ENCODE results near the gene DDAH1. TPM values are rescaled to one million over a fixed set of nuclear protein-coding genes. Genes with fewer than 3 reads are reported as not detected.

Gene DDAH1
- polyA plus RNA-seq, 2 of the 4 experiments (the other 2 are of a cell fraction): 5.7 to 12.6 TPM

GRCh38 chr1:85445906-85446305 is 19.1 kb downstream of the DDAH1 start:
- H3K4me1 ChIP-seq: no peaks in the 10 kb centered on the region
- WGBS (ENCODE audit: missing lambda C conversion rate): 94% methylated on average over 3 of the region's 3 CpGs
- ChIA-PET CTCF (no interaction called here), POLR2A (no interaction called here)
- TF ChIP-seq SREBF2 (IDR thresholded peaks at IDR 0.05) (no peak), FOXS1 (CRISPR knock-in tag; IDR thresholded peaks at IDR 0.05) (no peak), EHMT2 (IDR thresholded peaks at IDR 0.05; ENCODE audit: low read depth) (no peak), CBX2 (IDR thresholded peaks at IDR 0.05; ENCODE audit: borderline replicate concordance, low read depth) (no peak), TP53 (CRISPR knock-in tag; IDR thresholded peaks at IDR 0.05) (no peak), POLR2A (IDR thresholded peaks at IDR 0.05; ENCODE audit: low read length) (no peak), FOSL2 (IDR thresholded peaks at IDR 0.05) (no peak), FOSL2 (CRISPR knock-in tag; IDR thresholded peaks at IDR 0.05) (no peak), RFX5 (IDR thresholded peaks at IDR 0.05) (no peak), RARB (CRISPR knock-in tag; IDR thresholded peaks at IDR 0.05) (no peak), POLR2AphosphoS2 (conservative IDR thresholded peaks at IDR 0.05; ENCODE audit: low read length) (no peak), EHF (CRISPR knock-in tag; IDR thresholded peaks at IDR 0.05) (no peak), E2F6 (IDR thresholded peaks at IDR 0.05; ENCODE audit: borderline replicate concordance, low read depth) (no peak), ESRRA (IDR thresholded peaks at IDR 0.05; ENCODE audit: borderline replicate concordance, low read length) (no peak), PHF8 (IDR thresholded peaks at IDR 0.05; ENCODE audit: borderline replicate concordance, low read depth) (no peak), NPAS2 (CRISPR knock-in tag; IDR thresholded peaks at IDR 0.05; ENCODE audit: borderline replicate concordance) (no peak), HDAC2 (IDR thresholded peaks at IDR 0.05) (no peak), HEYL (CRISPR knock-in tag; IDR thresholded peaks at IDR 0.05) (no peak), ZSCAN20 (CRISPR knock-in tag; IDR thresholded peaks at IDR 0.05) (no peak), RNF2 (IDR thresholded peaks at IDR 0.05; ENCODE audit: borderline replicate concordance, low read depth) (no peak)
- TF ChIP-seq, protein P1, sequence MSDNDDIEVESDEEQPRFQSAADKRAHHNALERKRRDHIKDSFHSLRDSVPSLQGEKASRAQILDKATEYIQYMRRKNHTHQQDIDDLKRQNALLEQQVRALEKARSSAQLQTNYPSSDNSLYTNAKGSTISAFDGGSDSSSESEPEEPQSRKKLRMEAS (IDR thresholded peaks at IDR 0.05): no peak
- no peak overlapping the region for H3K27ac ChIP-seq
- no peak overlapping the region for H3K4me2 ChIP-seq
- ATAC-seq (no peak), FAIRE-seq (no peak), DNase-seq (ENCODE audit: low read depth in 1 of 2, low spot score in 1 of 2) (no peak)
- H3K4me3 ChIP-seq: no peak overlapping the region
- H3K9me3 ChIP-seq: no peaks in the 10 kb centered on the region

- Histone ChIP-seq H3K4me2 (no peak overlapping the region), H3K4me3 (no peak overlapping the region), H3K4me1 (no peaks in the 10 kb centered on the region), H3K27ac (no peak overlapping the region), H3K9me3 (no peaks in the 10 kb centered on the region)
- DNase-seq (ENCODE audit: low read depth in 1 of 2, low spot score in 1 of 2): no peak
- TF ChIP-seq CEBPB (IDR thresholded peaks at IDR 0.05): no peak
- no peak for TF ChIP-seq HEYL (CRISPR knock-in tag; IDR thresholded peaks at IDR 0.05)
- CTCF ChIA-PET: no interaction called here
- no peak for ATAC-seq
- POLR2A ChIA-PET: no interaction called here
- no peak for FAIRE-seq
- WGBS (ENCODE audit: missing lambda C conversion rate): 100% methylated on average over 1 of the region's 1 CpG
Observed at GRCh38 chr1:85444381-85444780, 20.6 kb downstream of the DDAH1 start.

GRCh38 chr1:85440612-85441011 is 24.3 kb downstream of the DDAH1 start:
- DNase-seq (ENCODE audit: low read depth in 1 of 2, low spot score in 1 of 2): no peak
- 91% methylated on average over 3 of the region's 3 CpGs for WGBS (ENCODE audit: missing lambda C conversion rate)
- Histone ChIP-seq H3K9me3 (no peaks in the 10 kb centered on the region), H3K4me1 (peaks cover 3% of the 10 kb centered on the region; the same call in 1 of the 3 replicates), H3K4me2 (no peak overlapping the region), H3K4me3 (no peak overlapping the region), H3K27ac (no peak overlapping the region)
- ChIA-PET POLR2A (no interaction called here), CTCF (interaction anchor here (0.6 to 2.2 kb wide), 5 partner anchors 9 to 1093 kb away, joined by 3 to 7 read pairs (median 3); partner anchors contain the start of gene DDAH1)
- ATAC-seq: no peak
- FAIRE-seq: no peak
- TF ChIP-seq HOXB5 (CRISPR knock-in tag; IDR thresholded peaks at IDR 0.05) (no peak), ESRRA (IDR thresholded peaks at IDR 0.05; ENCODE audit: borderline replicate concordance, low read length) (no peak), CHD4 (IDR thresholded peaks at IDR 0.05; ENCODE audit: borderline replicate concordance) (no peak), JUNB (IDR thresholded peaks at IDR 0.05) (no peak), RAD21 (conservative IDR thresholded peaks at IDR 0.05 in 1 of 2, IDR thresholded peaks at IDR 0.05 in 1 of 2) (no peak), HES2 (IDR thresholded peaks at IDR 0.05) (no peak), EHF (CRISPR knock-in tag; IDR thresholded peaks at IDR 0.05) (no peak), HDAC2 (IDR thresholded peaks at IDR 0.05) (no peak), PHF8 (IDR thresholded peaks at IDR 0.05; ENCODE audit: borderline replicate concordance, low read depth) (no peak), NPAS2 (CRISPR knock-in tag; IDR thresholded peaks at IDR 0.05; ENCODE audit: borderline replicate concordance) (no peak), POLR2AphosphoS2 (conservative IDR thresholded peaks at IDR 0.05; ENCODE audit: low read length) (no peak), JUN (IDR thresholded peaks at IDR 0.05) (no peak), SREBF2 (IDR thresholded peaks at IDR 0.05) (no peak), MAFK (IDR thresholded peaks at IDR 0.05; ENCODE audit: partially characterized antibody) (no peak), RNF2 (IDR thresholded peaks at IDR 0.05; ENCODE audit: borderline replicate concordance, low read depth) (no peak), KDM1A (IDR thresholded peaks at IDR 0.05; ENCODE audit: low read depth) (no peak), CHD2 (IDR thresholded peaks at IDR 0.05; ENCODE audit: low read length, partially characterized antibody) (no peak), RCOR1 (IDR thresholded peaks at IDR 0.05; ENCODE audit: low read depth, low read length) (no peak)
- TF ChIP-seq, protein P2, sequence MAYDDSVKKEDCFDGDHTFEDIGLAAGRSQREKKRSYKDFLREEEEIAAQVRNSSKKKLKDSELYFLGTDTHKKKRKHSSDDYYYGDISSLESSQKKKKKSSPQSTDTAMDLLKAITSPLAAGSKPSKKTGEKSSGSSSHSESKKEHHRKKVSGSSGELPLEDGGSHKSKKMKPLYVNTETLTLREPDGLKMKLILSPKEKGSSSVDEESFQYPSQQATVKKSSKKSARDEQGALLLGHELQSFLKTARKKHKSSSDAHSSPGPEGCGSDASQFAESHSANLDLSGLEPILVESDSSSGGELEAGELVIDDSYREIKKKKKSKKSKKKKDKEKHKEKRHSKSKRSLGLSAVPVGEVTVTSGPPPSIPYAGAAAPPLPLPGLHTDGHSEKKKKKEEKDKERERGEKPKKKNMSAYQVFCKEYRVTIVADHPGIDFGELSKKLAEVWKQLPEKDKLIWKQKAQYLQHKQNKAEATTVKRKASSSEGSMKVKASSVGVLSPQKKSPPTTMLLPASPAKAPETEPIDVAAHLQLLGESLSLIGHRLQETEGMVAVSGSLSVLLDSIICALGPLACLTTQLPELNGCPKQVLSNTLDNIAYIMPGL (CRISPR knock-in tag; IDR thresholded peaks at IDR 0.05; ENCODE audit: borderline replicate concordance): no peak
- TF ChIP-seq, protein P3, sequence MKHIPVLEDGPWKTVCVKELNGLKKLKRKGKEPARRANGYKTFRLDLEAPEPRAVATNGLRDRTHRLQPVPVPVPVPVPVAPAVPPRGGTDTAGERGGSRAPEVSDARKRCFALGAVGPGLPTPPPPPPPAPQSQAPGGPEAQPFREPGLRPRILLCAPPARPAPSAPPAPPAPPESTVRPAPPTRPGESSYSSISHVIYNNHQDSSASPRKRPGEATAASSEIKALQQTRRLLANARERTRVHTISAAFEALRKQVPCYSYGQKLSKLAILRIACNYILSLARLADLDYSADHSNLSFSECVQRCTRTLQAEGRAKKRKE (CRISPR knock-in tag; IDR thresholded peaks at IDR 0.05; ENCODE audit: low read depth): no peak
